Measurements from ENCODE around the gene FHIT.

- TF ChIP-seq POLR2A (IDR thresholded peaks at IDR 0.05), result no peak
- TF ChIP-seq CTCF (IDR thresholded peaks at IDR 0.05), result no peak
These were observed 542.9 kb downstream of the FHIT start for GRCh38 chr3:60708191-60708975.
